ENCODE measurements around the gene SAMD1.
A peak's percentile ranks its signal among the peaks of the same experiment; 100 is the strongest.

The SAMD1 gene

DNA sequence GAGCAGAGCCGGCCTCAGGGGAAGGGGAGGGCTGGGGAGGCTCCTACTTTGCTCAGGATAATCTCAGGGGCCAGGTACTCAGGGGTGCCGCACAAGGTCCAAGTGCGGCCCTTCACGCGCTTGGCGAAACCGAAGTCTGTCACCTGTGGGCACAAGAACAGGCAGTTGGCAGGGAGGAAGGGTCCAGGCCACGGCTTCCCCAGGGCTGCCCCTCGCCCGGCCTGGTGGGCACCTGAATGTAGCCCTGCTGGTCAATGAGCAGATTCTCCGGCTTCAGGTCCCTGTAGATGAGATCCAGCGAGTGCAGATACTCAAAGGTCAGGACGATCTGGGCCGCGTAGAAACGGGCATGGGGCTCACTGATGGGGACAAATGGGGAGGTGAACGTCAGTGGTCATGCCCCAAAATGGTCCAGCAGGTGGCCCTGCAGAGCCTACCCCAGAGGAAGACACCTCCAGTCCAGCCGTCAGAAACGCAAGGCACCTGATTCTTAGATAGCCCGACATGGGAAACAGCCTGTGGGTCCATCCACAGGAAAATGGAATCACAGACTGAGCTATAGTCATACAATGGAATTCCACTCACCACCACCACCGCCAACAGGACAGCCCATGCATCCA lies 7.1 kb upstream of the SAMD1 start:
- H3K36me3 ChIP-seq, result peaks cover 52% of the 10 kb centered on the region
- H3K27me3 ChIP-seq (ENCODE audit: insufficient read depth, low read depth, severe bottlenecking), result no peaks in the 10 kb centered on the region
- DNase-seq, result peak; percentile 52
- TF ChIP-seq, protein P1, sequence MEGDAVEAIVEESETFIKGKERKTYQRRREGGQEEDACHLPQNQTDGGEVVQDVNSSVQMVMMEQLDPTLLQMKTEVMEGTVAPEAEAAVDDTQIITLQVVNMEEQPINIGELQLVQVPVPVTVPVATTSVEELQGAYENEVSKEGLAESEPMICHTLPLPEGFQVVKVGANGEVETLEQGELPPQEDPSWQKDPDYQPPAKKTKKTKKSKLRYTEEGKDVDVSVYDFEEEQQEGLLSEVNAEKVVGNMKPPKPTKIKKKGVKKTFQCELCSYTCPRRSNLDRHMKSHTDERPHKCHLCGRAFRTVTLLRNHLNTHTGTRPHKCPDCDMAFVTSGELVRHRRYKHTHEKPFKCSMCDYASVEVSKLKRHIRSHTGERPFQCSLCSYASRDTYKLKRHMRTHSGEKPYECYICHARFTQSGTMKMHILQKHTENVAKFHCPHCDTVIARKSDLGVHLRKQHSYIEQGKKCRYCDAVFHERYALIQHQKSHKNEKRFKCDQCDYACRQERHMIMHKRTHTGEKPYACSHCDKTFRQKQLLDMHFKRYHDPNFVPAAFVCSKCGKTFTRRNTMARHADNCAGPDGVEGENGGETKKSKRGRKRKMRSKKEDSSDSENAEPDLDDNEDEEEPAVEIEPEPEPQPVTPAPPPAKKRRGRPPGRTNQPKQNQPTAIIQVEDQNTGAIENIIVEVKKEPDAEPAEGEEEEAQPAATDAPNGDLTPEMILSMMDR (IDR thresholded peaks at IDR 0.05; ENCODE audit: low read depth, low read length), result peak; percentile 70
- no peak overlapping the region for H3K4me3 ChIP-seq (ENCODE audit: low read depth, low read length)
- H3K9me3 ChIP-seq (ENCODE audit: severe bottlenecking), result peaks cover 9% of the 10 kb centered on the region
- no peak overlapping the region for H3K27ac ChIP-seq

DNA sequence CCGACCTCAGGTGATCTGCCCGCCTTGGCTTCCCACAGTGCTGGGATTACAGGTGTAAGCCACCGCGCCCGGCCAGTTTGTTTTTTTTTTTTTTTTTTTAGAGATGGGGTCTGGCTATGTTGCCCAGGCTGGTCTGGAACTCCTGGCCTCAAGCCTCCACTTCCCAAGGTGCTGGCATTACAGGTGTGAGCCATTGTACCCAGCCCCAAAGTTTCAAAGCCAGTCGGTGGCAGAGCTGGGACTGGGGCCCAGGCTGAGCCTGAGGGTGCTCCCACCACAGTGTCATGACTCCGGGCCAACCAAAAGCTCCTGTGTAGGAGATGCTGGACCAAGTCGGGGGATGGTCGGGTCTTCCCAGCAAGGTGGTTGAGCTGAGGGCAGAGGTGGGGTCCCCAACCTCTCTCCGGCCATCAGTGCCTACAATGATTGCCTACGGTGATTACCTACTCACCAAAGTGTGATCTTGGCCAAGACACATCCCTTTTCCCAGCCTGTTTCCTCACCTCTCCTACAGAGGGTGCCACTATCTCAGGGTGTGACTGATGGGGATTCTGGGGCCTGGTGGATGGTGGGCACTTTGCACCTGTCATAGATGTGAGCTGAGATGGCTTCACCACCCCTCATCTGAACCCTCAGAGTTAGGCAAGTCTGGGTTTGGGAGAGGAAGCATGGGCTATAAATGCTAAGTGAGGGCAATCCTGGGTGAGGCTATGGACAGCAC lies 5.9 kb upstream of the SAMD1 start:
- TF ChIP-seq, protein P1 (IDR thresholded peaks at IDR 0.05; ENCODE audit: low read depth, low read length), result peak; percentile 30
- H3K36me3 ChIP-seq, result peaks cover 40% of the 10 kb centered on the region
- no peaks in the 10 kb centered on the region for H3K27me3 ChIP-seq (ENCODE audit: insufficient read depth, low read depth, severe bottlenecking)
- H3K9me3 ChIP-seq (ENCODE audit: severe bottlenecking), result peaks cover 9% of the 10 kb centered on the region
- H3K27ac ChIP-seq, result no peak overlapping the region
- no peak for DNase-seq
- no peak overlapping the region for H3K4me3 ChIP-seq (ENCODE audit: low read depth, low read length)

DNA sequence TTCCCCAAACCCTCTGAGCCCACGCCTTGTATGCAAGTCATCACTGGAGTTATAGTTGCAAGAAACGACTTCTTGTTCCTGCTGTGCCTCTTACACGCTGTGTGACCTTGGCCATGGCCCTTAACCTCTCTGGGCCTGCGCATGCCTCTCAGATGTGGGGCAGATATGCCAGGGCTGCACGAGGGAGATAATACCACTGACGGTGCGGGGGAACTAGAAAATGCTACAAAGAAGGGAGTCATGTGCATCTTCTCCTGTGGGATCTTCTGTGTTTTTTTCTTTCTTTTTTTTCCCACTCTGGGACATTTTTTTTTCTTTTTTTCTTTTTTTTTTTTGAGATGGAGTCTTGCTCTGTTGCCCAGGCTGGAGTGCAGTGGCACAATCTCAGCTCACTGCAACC lies 4.3 kb upstream of the SAMD1 start:
- H3K27ac ChIP-seq, result no peak overlapping the region
- peaks cover 9% of the 10 kb centered on the region for H3K9me3 ChIP-seq (ENCODE audit: severe bottlenecking)
- peaks cover 25% of the 10 kb centered on the region for H3K36me3 ChIP-seq
- no peak overlapping the region for H3K4me3 ChIP-seq (ENCODE audit: low read depth, low read length)
- no peak for DNase-seq
- TF ChIP-seq, protein P1 (IDR thresholded peaks at IDR 0.05; ENCODE audit: low read depth, low read length), result no peak
- H3K27me3 ChIP-seq (ENCODE audit: insufficient read depth, low read depth, severe bottlenecking), result no peaks in the 10 kb centered on the region

DNA sequence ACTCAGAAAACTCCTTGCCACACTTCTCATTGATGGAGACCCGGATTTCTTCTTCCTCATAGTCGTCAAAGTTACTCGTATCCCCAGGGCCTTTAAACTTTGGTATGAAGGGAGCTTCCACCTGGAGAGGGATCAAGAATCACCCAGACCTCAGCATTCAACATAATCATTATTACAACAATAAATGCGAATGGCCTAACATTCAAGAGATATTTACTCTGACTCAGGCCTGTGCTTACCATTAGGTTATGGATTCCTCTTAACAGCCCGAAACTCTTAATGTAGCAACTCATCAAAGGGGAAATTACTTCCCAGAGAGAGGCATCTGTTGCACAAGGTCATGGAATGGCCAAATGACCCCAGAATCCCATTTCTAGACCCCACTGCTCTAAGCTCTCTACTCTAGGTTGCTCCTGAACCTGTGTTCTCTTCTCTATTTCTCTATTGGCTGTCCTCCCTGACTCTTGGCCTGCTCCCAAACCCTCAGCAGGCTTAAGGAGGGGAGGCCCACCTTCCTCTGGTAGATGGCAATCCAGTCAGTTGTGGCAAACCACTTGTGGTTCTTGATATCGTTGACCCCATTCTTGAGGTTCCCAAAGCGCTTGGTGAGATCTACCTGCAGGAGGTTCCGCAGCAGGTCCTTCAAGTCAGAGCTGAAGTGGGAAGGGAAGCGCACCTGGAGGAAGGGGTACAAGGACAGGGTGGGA lies 2.7 kb upstream of the SAMD1 start:
- TF ChIP-seq, protein P1 (IDR thresholded peaks at IDR 0.05; ENCODE audit: low read depth, low read length), result no peak
- Histone ChIP-seq H3K9me3 (ENCODE audit: severe bottlenecking) (peaks cover 9% of the 10 kb centered on the region), H3K27ac (no peak overlapping the region), H3K4me3 (ENCODE audit: low read depth, low read length) (no peak overlapping the region), H3K27me3 (ENCODE audit: insufficient read depth, low read depth, severe bottlenecking) (no peaks in the 10 kb centered on the region), H3K36me3 (peaks cover 31% of the 10 kb centered on the region)
- no peak for DNase-seq

DNA sequence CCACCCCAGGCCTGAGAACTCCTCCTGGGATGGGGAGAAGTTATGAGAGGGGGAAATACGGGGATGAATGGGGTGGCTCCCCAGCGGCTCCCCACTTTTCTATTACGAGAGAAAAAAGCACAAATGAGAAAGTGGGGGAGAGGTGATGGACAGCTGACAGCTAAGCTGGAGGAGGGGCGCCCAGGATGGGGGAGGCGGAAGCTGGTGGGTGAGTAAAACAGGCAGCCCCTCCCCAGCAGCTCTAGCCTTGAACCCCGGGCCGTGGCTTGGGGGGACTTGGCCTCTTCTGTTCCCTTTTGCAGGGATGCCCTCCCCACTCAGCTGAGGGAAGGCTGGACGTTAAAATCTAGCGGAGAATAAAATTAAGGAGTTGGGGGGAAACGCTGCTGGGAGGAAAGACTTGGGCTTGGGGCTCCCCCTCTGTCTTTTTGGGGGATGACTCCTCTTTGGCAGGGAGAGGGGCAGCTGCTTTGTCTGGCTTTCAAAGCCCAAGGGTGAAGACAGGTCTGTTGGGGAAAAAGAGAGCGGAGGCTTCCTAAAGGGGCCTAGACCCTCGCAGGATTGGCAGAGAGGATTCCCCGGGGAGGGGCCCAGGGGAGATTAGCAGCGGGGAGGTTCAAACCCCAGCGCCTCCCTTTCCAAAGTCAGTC lies 1.4 kb upstream of the SAMD1 start:
- Histone ChIP-seq H3K9me3 (ENCODE audit: severe bottlenecking) (peaks cover 9% of the 10 kb centered on the region), H3K36me3 (peaks cover 32% of the 10 kb centered on the region), H3K4me3 (ENCODE audit: low read depth, low read length) (peak overlapping the region; percentile 74), H3K27me3 (ENCODE audit: insufficient read depth, low read depth, severe bottlenecking) (no peaks in the 10 kb centered on the region), H3K27ac (peak overlapping the region; percentile 84)
- peak; percentile 53 for DNase-seq
- TF ChIP-seq, protein P1 (IDR thresholded peaks at IDR 0.05; ENCODE audit: low read depth, low read length), result no peak
